Measurements from ENCODE around the gene IMMP2L. TPM values are rescaled to one million over a fixed set of nuclear protein-coding genes. Genes with fewer than 3 reads are reported as not detected.

Gene IMMP2L
- total RNA-seq, 1 donor from 2014 or later: 59.6 TPM

DNA sequence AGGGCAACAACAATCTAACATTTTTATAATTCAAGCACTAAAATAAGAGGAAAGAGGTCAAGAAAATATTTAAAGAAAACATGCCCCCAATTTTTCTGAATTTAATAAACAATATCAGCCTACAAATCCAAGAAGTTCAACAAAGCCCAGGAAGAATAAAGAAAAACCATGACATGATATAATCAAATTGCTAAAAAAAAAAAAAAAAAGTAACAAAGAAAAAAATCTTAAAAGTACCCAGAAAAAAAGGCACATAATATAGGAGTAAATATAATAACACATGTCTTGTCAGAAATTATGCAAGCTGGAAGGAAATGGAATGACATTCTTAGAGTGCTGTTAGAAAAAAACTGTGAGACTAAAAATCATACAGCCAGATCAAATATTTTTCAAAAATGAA lies 151.4 kb downstream of the IMMP2L start:
- no peaks in the 10 kb centered on the region for H3K27me3 Mint-ChIP-seq (ENCODE audit: low read depth)
- TF ChIP-seq, protein P1, sequence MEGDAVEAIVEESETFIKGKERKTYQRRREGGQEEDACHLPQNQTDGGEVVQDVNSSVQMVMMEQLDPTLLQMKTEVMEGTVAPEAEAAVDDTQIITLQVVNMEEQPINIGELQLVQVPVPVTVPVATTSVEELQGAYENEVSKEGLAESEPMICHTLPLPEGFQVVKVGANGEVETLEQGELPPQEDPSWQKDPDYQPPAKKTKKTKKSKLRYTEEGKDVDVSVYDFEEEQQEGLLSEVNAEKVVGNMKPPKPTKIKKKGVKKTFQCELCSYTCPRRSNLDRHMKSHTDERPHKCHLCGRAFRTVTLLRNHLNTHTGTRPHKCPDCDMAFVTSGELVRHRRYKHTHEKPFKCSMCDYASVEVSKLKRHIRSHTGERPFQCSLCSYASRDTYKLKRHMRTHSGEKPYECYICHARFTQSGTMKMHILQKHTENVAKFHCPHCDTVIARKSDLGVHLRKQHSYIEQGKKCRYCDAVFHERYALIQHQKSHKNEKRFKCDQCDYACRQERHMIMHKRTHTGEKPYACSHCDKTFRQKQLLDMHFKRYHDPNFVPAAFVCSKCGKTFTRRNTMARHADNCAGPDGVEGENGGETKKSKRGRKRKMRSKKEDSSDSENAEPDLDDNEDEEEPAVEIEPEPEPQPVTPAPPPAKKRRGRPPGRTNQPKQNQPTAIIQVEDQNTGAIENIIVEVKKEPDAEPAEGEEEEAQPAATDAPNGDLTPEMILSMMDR (IDR thresholded peaks at IDR 0.05; ENCODE audit: unreplicated experiment): no peak
- H3K27ac Mint-ChIP-seq: no peak overlapping the region
- DNase-seq (ENCODE audit: low spot score in 2 of 2, unreplicated experiment in 2 of 2): no peak
- H3K9me3 Mint-ChIP-seq: peaks cover 8% of the 10 kb centered on the region
- peaks cover 7% of the 10 kb centered on the region for H3K4me1 Mint-ChIP-seq
- no peak overlapping the region for H3K4me3 Mint-ChIP-seq
- H3K36me3 Mint-ChIP-seq: peaks cover 5% of the 10 kb centered on the region

DNA sequence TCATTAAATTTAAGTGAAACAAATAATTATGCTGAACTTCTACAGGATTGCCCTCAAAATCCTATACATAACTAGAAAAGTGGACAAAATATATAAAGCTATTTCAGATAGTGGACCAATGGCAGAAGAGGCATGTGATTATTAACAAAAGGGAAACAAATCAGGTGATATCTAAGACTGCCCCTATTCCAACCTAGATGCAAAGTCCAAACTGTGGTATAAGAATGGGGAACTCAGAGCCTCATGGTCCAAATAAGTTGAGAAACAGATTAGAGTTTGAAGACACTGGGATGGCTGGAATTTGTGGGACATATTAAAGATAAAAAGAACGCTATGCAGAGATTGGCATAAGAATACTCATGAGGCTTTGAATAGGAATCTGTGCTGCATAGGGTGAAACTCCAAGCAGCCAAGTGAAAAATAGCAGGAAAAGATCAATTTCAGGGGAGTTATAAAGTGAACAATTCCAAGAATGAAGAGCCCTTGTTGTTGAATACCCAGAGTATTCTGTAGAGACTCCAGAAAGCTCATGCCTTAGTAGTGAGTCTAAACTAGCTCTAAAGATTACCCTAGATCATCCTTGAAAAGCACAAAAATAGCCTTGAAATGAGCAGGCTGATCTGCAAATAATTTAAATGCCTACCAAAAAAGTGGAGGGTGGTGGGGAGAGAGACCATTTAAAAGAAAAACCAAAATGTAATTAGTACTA lies 152.4 kb downstream of the IMMP2L start:
- Mint-ChIP-seq H3K27me3 (ENCODE audit: low read depth) (no peaks in the 10 kb centered on the region), H3K27ac (peak overlapping the region; percentile 26), H3K4me3 (no peak overlapping the region), H3K9me3 (peaks cover 9% of the 10 kb centered on the region), H3K4me1 (peaks cover 7% of the 10 kb centered on the region), H3K36me3 (peaks cover 5% of the 10 kb centered on the region)
- TF ChIP-seq, protein P1 (IDR thresholded peaks at IDR 0.05; ENCODE audit: unreplicated experiment): no peak
- DNase-seq (ENCODE audit: low spot score in 2 of 2, unreplicated experiment in 2 of 2): no peak

DNA sequence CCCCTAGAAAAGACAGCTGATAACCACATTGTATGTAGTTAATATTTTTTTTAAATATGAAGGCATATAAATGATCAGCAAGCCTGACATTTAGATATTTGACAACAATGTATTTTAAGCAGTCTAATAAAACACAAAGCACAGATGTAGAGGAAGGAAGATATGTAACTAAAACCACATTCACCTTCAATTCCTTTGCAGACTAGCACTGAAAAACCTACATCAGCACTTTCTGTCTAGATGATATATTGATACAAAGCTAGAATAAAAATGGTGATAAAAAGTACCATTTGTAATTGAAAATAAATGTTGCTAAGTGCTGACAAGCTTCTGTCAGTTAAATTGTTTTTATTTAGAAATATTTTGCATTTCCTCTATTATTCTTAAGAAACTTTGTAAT lies 153.6 kb downstream of the IMMP2L start:
- Mint-ChIP-seq H3K4me3 (no peak overlapping the region), H3K36me3 (peaks cover 5% of the 10 kb centered on the region), H3K27ac (no peak overlapping the region), H3K4me1 (peaks cover 7% of the 10 kb centered on the region), H3K9me3 (peaks cover 9% of the 10 kb centered on the region), H3K27me3 (ENCODE audit: low read depth) (no peaks in the 10 kb centered on the region)
- DNase-seq (ENCODE audit: low spot score in 2 of 2, unreplicated experiment in 2 of 2): no peak
- TF ChIP-seq, protein P1 (IDR thresholded peaks at IDR 0.05; ENCODE audit: unreplicated experiment): no peak

DNA sequence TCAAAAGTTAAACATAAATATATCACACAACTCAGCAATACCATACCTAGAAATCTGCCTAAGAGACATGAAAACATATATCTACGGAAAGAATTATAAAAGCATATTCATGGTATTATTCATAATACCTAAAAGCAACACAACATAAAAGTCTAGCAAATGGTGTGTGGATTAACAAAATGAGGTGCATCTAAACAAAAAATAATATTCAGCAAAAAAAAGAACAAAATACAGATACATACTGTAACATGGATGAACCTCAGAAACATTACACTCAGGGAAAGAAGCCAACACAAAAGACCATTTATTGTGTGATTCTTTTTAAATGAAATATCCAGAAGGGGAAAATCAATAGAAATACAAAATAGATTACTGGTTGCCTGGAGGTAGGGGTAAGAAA lies 155.0 kb downstream of the IMMP2L start:
- no peaks in the 10 kb centered on the region for H3K27me3 Mint-ChIP-seq (ENCODE audit: low read depth)
- H3K4me3 Mint-ChIP-seq: no peak overlapping the region
- peaks cover 9% of the 10 kb centered on the region for H3K9me3 Mint-ChIP-seq
- peaks cover 5% of the 10 kb centered on the region for H3K36me3 Mint-ChIP-seq
- H3K27ac Mint-ChIP-seq: no peak overlapping the region
- TF ChIP-seq, protein P1 (IDR thresholded peaks at IDR 0.05; ENCODE audit: unreplicated experiment): no peak
- peaks cover 7% of the 10 kb centered on the region for H3K4me1 Mint-ChIP-seq
- no peak for DNase-seq (ENCODE audit: low spot score in 2 of 2, unreplicated experiment in 2 of 2)

DNA sequence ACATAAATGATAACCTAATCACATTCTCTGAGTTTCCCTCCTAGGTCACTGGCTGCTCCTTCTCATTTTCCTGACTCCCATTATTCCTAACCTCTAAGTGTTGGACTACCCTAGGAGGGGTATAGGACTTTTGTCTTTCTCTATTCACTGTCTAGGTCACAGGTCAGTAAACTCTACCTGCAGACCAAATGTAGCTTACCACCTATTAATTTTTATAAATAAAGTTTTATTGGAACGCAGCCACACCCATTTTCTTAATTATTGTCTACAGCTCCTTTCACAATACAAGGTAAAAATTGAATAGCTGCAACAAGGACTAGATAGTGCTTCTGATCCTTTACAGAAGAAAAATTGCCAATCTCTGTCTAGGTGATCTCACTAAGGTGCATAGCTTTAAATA lies 156.7 kb downstream of the IMMP2L start:
- TF ChIP-seq, protein P1 (IDR thresholded peaks at IDR 0.05; ENCODE audit: unreplicated experiment): no peak
- Mint-ChIP-seq H3K4me3 (no peak overlapping the region), H3K36me3 (peaks cover 2% of the 10 kb centered on the region), H3K27me3 (ENCODE audit: low read depth) (no peaks in the 10 kb centered on the region), H3K9me3 (peaks cover 9% of the 10 kb centered on the region), H3K4me1 (peaks cover 7% of the 10 kb centered on the region), H3K27ac (no peak overlapping the region)
- DNase-seq (ENCODE audit: low spot score in 2 of 2, unreplicated experiment in 2 of 2): no peak

Data from mesothelial cell of epicardium (in vitro differentiated cells).